Renal cortical epithelial cell (primary cell): Measurements from ENCODE around the gene RNF17. TPM values are rescaled to one million over a fixed set of nuclear protein-coding genes. Genes with fewer than 3 reads are reported as not detected.
"Not testable (repeated sequence)": the region's sequence is repeated elsewhere in the genome, so short reads cannot be mapped to it uniquely, and the experiment has no call there.

ENCODE experiments used
- DNase-seq: peaks from one replicate; pipeline ENCODE4 v3.0.0-alpha.2; 2011; ENCODE audit warnings: low read depth
- total RNA-seq: library from RNA; depleted of rRNA; stranded (reverse); fragments of >200 nt; gene quantifications from 2 replicates; pipeline ENCODE4 v1.2.3, GENCODE V29; 2014

RNF17 gene
- total RNA-seq, 1 donor from 2014 or later: not detected

DNA sequence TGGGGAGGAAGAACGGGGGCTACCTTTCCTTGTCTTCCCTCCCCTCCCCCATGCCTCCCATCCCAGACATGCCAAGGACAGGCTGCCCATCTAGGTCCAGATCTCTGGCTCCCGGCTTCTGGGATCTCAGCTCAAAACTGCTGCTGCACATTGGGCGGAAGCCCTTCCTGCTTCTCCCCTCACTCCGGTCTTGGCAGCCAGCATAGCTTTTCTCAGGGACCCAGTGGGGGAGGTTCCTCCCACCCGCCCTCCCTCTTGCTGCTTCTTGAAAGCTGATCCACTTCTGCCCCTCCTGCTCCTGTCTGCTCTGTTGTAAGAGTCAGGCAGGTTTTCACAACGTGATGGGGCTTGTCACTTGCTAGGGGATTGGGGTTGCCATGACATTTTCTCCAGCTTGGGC is 21.7 kb upstream of the RNF17 start:
- DNase-seq: no peak

DNA sequence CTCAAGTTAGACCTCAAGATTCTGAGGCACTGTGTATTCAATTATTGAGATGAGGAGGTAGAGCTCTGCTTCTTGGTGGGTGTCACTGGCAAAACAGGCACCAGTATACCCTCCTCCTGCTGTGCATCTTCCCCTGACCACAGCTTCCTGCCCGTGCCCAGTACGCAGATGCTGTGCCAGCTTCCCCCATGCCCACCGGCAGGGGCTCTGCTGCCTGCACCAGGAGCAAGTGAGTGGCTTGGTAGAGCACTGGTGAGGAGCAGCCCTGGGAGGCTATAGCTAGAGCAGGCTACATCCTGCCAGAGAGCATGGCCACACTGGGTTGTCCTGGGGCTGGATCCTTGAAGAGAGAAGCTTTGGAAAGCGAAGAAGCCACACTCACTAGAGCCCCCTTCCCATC is 21.0 kb upstream of the RNF17 start:
- DNase-seq: no peak

DNA sequence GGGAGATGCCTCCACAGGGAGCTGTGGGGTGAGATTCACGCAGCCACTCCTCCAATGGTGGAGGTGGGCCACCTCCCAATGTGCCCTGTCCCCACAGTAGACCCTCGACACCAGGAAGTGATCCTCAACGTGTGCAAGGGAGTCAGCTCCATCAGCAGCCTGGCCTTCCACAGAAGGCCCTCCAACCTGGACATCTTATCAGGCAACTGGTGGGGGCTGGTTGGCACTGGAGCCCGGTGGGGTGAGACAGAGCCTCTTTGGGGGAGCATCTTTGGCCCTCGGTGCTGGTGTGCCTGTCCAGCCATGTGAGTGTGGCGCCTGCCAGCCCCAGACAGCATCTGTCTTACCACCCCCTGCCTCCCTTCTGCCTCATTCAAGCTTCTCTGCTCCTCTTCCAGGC is 19.7 kb upstream of the RNF17 start:
- DNase-seq: no peak

DNA sequence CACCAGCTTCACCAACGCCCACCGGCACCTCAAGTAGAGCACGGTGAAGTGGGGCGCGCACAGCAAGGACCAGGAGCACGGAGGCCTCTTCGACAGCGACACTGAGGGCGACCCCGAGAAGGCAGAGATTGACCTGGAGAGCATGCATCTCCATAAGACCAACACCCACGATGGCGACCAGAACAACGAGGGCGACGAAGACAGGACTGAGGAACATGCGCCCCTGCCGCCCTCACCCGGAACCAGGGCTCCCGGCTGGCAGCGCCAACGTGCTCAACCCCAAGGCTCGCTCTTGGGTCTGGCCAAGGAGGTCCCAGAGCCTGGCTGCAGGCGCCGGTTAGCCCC is 18.5 kb upstream of the RNF17 start:
- no peak for DNase-seq

DNA sequence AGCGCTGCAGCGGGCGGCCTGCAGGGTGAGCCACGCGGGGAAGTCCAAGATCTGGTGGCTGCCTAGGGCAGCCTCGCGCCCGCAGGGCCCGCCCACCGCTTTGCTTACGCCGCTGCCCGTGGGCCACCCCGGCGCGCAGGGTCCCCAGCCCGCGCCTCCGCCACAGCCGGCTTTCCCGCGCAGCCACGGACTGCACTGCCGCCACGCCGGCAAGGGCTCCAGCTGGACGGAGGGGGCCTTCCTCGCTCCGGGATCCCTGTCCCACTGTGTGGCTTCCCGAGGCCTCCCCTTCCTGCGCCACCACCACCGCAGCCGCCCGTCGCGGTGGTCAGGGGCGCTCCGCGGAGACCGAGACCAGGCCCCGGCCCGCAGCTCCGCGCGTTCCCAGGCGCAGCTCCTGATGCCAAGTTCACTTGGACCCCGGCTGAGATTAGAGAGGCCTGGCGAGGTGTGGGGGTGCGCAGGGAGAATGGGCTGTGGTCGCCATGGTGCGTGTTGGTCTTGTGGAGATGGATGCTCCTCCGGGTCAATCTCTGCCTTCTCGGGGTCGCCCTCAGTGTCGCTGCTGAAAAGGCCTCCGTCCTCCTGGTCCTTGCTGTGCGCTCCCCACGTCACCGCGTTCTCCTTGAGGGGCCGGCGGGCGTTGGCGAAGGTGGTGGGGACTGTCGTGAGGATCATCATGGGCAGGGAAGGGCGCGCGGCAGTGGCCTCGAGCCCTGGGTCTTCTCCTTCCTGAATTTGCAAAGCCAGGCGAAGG is 17.9 kb upstream of the RNF17 start:
- DNase-seq: no peak

DNA sequence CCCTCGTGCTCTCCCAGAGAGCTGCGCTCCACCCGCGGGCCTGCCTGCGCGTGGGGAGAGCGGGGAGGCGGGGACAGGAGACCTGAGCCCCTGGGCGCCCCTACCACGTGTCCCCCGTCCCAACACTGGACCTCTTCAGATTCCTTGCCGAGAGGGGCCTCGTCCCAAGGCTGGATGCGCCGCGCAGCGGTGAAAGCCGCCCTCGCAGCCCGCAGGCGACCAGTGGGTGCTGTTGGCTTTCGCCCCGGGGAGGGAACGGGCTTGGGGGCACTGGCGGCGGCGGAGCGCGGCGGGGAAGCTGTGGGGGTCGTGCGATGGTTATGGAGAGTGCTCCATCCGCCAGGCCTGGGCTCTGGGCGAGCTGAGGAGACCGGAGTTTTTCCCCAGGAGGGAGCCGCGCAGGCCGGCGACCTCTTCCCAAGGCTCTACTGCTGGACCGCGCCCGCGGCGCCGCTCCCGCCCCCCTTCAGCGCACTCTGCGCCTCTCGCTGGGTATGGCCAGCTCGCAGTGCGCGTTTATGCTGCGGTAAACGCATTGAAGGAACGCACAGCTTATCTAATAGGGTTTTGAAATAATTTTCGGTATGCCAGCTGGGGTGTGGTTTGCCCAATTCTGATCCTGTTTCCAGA is 17.2 kb upstream of the RNF17 start:
- no peak for DNase-seq

DNA sequence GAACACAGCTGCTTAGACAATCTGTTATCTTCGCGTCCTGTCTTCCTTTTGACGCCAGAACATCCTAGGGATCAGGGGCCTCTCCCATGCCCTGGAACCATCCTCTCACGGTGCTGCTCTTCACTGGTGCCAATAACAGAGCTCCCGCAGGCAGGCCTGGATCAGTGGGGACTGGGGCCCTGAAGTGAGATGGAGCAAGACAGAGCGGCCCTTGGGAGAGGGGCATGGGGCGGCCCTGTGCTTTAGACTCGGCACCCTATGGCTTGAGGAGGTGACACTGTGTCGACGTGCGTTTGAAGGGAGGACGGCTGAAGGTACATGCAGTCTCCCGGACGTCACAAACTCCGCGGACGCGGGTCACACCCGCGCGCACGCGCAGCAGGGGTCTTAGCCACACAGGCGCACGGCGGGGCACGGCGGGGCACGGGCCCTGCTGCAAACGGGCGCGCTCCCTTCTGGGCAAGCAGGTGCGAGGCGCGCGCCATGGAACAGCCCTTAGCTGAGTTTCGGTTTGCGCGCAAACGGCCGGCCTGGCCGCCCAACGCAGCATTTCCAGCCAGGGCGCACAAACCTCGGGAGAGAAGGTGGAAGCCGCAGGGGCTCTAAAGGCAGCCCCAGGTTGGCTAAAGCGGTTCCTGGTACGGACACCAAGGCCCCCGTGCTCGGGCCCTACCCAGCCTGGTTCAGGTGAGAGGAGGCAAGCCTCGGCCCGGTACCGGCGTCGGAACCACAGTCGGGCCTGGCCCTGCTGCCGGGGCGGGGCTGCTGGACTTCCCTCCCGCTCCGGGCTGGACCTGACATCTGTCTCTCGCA is 16.5 kb upstream of the RNF17 start:
- no peak for DNase-seq

DNA sequence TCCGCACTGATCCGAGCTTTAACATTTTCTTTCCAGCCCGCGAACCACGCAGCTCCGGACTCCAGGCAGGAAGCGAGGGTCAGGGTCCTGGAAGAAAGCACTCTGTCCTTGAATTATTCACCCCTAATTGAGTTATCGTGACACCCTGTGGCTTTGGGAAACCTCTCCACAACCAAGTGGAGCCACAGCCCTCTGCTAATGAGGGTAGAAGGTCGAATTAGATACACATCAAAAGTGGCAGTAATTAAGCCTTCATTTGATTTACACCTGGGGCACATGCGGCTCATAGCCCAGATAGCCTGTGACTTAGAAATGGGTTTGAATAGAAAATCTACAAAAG is 15.9 kb upstream of the RNF17 start:
- DNase-seq: no peak

DNA sequence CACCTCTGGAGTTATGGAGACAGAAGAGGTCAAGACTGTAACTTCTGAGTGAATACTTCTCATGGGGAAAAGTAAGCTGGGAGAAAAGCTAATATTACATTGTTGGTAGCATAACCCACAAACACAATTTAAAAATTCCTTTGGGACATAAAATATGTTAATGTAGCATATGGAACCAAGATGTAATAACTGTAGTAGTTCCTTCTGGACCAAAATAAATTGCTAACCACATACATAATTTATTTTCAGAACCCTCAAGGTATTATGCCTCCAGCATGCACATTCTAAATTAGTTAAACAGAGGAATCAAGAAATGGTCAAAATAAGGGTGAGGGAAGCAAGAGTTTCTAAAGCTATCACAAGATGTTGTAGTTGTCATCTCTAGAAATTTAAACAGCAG is 4.8 kb upstream of the RNF17 start:
- no peak for DNase-seq

DNA sequence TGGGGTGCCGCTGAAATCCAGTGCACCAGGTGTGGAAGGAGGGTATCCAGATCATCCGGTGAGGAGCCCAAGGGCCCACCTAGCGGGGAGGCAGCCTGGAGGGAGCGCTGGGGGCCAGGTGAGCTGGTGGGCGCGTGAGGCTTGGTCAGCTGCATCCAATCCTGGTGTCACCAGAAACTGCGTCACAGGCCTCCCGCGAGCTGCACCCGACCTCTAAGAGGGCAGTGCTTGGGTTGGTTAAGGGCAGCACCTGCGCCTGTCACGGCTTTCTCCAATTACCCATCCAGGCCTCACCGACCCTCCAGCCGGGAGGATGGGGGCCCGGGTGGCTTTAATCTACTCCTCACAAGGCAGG is 284 bp downstream of the RNF17 start:
- DNase-seq: no peak

DNA sequence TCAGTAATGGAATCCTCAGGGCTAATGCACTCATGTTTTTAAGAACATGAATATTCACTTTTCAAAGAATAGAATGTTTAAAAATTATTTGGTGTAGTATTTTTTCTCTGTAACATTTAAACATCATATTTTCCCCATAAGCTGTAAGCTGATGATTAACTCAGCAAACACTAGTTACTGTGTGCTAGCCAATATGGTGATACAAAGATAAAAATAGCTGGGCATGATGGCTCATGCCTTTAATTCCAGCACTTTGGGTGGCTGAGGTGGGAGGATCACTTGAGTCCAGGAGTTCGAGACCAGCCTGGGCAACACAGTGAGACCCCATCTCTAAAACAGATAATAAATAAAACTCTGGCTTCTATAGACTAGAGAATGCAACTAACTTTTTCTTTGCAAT is 13.2 kb downstream of the RNF17 start:
- DNase-seq: no peak

DNA sequence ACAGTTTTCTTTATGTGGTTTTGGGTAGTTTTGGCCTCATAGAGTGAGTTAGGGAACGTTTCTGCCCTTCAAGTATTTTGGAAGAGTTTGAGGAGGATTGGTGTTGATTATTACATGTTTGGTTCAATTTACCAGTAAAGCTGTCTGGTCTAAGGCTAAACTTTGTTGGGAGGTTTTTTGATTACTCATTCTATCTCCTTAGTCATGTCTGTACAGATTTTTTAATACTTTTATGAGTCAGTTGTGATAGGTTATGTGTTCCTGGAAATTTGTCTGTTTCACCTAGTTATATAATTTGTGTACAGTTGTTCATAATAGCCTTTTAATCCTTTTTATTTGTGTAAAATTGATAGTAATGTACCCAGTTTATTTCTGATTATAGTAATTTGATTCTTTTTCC is 20.4 kb downstream of the RNF17 start:
- DNase-seq: no peak

DNA sequence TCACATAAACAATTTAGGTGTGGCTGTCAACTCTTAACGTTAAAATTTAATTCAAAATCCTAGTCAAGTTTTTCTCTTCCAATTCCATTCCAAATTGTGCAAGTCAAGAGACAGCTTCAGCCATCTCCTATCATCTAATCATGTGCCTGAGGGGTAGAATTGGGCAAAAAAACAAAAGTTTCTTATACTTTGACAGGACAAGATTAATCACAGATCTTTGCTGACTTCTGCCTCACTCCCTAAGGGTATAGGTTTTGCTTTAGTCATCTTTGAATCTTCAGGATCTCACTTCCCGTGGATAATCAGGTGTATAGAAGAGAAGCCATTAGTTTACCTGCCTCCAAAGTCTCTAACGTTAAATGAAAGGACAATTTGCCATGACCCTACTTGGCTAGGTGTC is 24.6 kb downstream of the RNF17 start:
- DNase-seq: no peak

DNA sequence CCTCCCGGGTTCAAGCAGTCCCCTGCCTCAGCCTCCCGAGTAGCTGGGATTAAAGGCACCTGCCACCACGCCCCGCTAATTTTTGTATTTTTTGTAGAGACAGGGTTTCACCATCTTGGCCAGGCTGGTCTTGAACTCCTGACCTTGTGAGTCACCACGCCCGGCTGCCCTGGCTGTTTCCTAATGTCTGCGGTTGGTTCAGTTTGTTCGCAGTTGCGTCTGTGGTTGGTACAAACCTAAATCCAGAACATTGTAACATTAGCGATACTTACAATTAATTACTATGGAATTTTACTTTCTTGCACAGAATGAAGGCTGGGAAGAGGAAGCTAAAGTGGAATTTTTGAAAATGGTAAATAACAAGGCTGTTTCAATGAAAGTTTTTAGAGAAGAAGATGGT is 38.1 kb downstream of the RNF17 start:
- DNase-seq: peak; percentile 49

DNA sequence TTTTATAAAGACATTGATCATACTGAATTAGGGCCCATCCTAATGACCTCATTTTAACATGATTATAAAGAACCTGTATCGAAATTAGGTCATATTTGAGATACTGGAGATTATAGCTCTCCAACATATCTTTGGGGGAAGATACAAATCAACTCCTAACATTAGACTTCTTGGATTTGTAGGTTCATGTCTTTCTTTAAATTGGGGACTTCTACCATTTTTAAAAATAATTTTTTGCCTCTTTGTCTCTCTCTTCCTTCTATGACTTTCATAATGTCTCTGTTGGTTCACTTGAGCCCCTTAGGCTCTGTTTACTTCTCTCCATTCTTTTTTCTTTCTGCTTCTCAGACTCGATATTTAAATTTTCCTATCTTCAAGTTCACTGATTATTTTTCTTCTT is 57.2 kb downstream of the RNF17 start:
- no peak for DNase-seq

DNA sequence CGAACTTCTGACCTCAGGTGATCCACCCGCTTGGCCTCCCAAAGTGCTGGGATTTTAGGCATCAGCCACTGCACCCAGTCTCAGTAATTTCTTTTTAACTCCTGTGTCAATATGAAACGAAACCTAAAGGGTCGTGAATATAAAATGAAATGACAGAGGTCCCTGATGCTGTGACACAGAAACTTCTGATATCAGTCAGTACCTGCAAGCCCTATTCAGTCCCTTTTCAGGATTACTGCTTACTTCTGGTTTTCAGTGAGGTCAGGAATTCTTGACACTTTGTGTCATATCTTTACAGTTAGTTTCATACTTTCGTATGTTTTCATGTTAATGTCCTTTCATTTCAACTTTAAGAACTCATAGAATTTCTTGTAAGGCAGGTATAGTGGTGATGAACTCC is 58.7 kb downstream of the RNF17 start:
- no peak for DNase-seq

DNA sequence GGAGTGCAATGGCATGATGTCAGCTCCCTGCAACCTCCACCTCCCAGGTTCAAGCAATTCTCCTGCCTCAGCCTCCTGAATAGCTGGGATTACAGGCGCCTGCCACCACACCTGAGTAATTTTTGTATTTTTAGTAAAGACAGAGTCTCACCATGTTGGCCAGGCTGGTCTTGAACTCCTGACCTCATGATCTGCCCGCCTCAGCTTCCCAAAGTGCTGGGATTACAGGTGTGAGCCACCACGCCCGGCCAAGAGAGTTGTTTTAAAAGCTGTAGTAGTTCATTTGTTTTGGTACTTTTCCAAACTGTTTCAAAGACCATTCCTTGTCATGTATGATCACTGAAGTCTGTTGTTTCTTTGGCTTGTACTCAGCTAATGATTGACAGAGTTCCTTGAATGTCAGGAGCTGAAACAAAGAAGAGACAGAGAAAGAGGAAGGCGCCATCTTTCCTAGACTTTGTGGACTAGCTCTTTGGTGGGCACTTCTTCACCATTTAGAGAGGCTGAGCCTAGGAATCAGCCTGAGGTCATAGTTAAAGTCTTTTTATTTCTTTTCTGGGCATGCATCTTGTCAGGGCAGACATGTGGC is 59.2 kb downstream of the RNF17 start:
- peak; percentile 56 for DNase-seq

DNA sequence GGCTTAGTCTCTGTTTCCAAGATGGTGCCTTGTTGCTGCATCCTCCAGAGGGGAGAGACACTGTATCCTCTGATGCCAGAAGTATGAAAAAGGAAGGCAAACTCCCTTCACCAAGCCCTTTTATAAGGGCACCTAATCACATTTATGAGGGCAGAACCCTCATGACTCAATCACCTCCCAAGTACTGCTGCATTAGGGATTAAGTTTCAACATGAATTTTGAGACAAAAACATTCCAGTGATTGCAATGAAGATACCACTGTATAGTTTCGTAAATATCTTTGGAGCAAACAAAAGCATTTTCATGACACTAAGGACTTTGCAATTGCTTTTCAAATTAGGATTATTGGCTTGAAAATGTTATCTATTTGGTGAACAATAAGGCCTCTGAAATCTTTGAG is 63.8 kb downstream of the RNF17 start:
- no peak for DNase-seq

DNA sequence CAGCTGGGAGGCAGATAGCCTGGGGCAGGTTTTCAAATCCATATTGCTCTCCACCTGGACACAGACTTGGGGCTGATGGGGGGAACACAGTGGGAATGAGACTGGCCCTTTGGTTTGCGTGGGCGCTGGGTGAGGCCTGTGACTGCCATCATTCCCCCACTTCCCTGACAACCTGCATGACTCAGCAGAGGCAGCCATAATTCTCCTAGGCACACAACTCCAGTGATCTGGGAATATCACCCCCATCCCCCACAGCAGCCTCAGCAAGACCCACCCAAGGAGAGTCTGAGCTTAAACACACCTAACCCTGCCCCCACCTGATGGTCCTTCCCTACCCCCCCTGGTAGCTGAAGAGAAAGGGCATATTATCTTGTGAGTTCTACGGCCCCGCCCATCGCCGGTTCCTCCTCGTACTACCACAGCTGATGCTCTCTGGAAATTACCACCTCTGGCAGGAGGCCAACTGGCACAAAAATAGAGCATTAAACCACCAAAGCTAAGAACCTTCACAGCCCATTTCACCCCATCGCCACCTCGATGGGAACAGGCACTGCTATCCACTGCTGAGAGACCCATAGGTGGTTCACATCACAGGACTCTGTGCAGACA is 71.0 kb downstream of the RNF17 start:
- DNase-seq: no peak

DNA sequence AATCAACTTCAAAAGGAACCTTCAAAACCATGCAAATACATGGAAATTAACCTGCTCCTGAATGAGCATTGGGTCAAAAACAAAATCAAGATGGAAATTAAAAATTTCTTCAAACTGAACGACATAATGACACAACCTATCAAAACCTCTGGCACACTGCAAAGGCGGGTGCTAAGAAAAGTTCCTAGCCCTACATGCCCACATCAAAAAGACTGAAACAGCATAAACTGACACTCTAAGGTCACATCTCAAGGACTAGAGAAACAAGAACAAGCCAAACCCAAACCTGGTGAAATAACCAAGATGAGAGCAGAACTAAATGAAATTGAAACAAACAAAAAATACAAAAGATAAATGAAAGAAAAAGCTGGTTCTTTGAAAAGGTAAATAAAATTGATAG is 73.6 kb downstream of the RNF17 start:
- DNase-seq: not testable (repeated sequence)

DNA sequence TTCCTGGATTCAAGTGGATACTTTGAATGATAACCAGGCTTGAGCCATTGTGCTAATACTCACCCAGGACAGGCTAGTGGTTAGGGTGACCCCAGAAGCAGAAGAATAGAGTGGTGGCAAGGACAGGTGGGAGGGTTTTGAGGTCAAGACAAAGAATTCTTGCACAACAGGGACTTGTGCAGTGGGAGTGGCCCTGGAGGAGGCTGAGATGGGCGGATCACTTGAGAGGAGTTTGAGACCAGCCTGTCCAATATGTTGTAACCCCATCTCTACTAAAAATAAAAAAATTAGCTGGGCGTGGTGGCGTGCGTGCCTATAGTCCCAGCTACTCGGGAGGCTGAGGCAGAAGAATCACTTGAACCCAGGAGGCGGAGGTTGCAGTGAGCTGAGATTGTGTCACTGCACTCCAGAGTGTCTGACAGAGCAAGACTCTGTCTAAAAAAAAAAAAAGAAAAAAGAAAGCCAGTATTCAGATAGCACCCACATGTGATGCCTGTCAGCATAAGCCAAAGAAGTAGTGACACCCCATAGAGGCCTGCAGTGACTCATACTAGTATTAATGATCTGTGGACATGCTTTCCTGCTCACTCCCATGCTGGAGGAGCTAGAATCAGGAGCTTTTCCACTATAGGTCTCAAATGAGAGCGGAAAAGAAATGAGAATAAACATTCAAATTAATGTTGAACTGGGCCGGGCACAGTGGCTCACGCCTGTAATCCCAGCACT is 78.7 kb downstream of the RNF17 start:
- DNase-seq: peak; percentile 61

DNA sequence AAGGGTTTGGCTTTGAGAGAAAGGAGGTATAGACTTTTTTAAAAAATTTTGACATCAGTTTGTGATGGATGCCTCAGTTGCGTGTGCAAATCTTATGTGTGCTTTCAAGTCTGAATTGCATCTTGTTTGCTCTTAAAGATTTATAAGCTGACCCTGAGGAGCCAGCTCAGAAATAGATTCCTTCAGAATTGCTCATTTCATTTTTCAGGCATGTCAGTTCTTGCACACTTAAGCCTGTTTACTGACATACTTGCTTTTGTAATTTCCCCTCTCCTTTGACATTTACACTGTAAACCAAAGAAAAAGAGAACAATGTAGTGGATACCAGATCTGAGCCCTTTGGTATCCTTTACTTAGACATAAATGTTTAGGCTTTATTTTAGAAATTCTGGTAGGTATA is 87.6 kb downstream of the RNF17 start:
- DNase-seq: no peak
